NCI-H1092 (cell line): ENCODE measurements around the gene GREB1L.
"Not testable (repeated sequence)": the region's sequence is repeated elsewhere in the genome, so short reads cannot be mapped to it uniquely, and the experiment has no call there.

ENCODE experiments used
- DNase-seq: peaks from one replicate; lab custom pipeline; 2025; lab: John Stamatoyannopoulos, UW

Gene GREB1L

GRCh38 chr18:21264651-21265050 is 22.6 kb downstream of the GREB1L start:
- no peak for DNase-seq

GRCh38 chr18:21265971-21266673 is 24.1 kb downstream of the GREB1L start:
- no peak for DNase-seq

- no peak for DNase-seq
Measured at GRCh38 chr18:21267400-21267799, 25.4 kb downstream of the GREB1L start.

- no peak for DNase-seq
Measured at GRCh38 chr18:21269349-21269748, 27.3 kb downstream of the GREB1L start.

GRCh38 chr18:21270453-21270852 is 28.4 kb downstream of the GREB1L start:
- no peak for DNase-seq

- DNase-seq, result no peak
Measured at GRCh38 chr18:21272016-21272579, 30.1 kb downstream of the GREB1L start.

- DNase-seq, result no peak
Measured at GRCh38 chr18:21273568-21273967, 31.5 kb downstream of the GREB1L start.

GRCh38 chr18:21275645-21276044 is 33.6 kb downstream of the GREB1L start:
- no peak for DNase-seq

GRCh38 chr18:21277578-21277977 is 35.5 kb downstream of the GREB1L start:
- no peak for DNase-seq

- DNase-seq, result not testable (repeated sequence)
Measured at GRCh38 chr18:21278218-21278617, 36.2 kb downstream of the GREB1L start.

GRCh38 chr18:21281603-21282002 is 39.6 kb downstream of the GREB1L start:
- no peak for DNase-seq

GRCh38 chr18:21284540-21284939 is 42.5 kb downstream of the GREB1L start:
- DNase-seq, result no peak

GRCh38 chr18:21289827-21290226 is 47.8 kb downstream of the GREB1L start:
- DNase-seq, result no peak

GRCh38 chr18:21291106-21291505 is 49.1 kb downstream of the GREB1L start:
- no peak for DNase-seq

- DNase-seq, result no peak
Measured at GRCh38 chr18:21293479-21293878, 51.4 kb downstream of the GREB1L start.

GRCh38 chr18:21295101-21295500 is 53.1 kb downstream of the GREB1L start:
- DNase-seq, result no peak

- no peak for DNase-seq
Measured at GRCh38 chr18:21296045-21296444, 54.0 kb downstream of the GREB1L start.

- DNase-seq, result no peak
Measured at GRCh38 chr18:21298351-21298750, 56.3 kb downstream of the GREB1L start.

- no peak for DNase-seq
Measured at GRCh38 chr18:21300035-21300907, 58.2 kb downstream of the GREB1L start.

- no peak for DNase-seq
Measured at GRCh38 chr18:21300908-21301200, 58.8 kb downstream of the GREB1L start.

- no peak for DNase-seq
Measured at GRCh38 chr18:21303445-21303844, 61.4 kb downstream of the GREB1L start.

- no peak for DNase-seq
Measured at GRCh38 chr18:21303895-21304294, 61.9 kb downstream of the GREB1L start.

GRCh38 chr18:21305621-21306020 is 63.6 kb downstream of the GREB1L start:
- no peak for DNase-seq
